HG03439 (cell line): ENCODE results near the gene SPATA31A1.
"Not testable (repeated sequence)": the region's sequence is repeated elsewhere in the genome, so short reads cannot be mapped to it uniquely, and the experiment has no call there.

ENCODE experiments used
- ATAC-seq: cut with Tn5 transposase; IDR thresholded peaks from one replicate; pipeline ENCODE4 v1.9.1; 2021; ENCODE audit warnings: mild to moderate bottlenecking, moderate library complexity; ENCODE audit not compliant: unreplicated experiment

Gene SPATA31A1

DNA sequence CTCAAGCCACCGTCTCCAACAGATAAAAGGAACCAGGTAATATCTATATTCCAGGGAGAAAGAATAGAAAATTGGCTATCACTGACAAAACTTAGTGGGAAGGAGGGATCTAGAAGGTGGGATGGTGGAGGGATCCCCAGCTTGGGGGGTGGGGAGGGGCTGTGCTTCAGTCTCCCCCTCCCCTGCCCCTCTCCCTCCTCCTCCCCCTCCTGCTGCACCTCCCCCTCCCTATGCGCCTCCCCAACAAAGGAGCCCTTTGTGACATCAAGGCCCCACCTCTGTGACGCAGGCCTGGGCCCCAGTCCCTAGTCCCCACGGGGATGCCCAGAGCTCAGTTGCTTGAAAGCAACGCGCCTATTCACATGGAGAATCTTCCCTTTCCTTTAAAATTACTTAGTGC is at the start of gene SPATA31A1:
Gene SPATA31A1, plus strand, starts transcription at position 301 of the 400 bp plus-strand sequence. Its CDS starts 62 bp downstream, at position 363.
- ATAC-seq: not testable (repeated sequence)

DNA sequence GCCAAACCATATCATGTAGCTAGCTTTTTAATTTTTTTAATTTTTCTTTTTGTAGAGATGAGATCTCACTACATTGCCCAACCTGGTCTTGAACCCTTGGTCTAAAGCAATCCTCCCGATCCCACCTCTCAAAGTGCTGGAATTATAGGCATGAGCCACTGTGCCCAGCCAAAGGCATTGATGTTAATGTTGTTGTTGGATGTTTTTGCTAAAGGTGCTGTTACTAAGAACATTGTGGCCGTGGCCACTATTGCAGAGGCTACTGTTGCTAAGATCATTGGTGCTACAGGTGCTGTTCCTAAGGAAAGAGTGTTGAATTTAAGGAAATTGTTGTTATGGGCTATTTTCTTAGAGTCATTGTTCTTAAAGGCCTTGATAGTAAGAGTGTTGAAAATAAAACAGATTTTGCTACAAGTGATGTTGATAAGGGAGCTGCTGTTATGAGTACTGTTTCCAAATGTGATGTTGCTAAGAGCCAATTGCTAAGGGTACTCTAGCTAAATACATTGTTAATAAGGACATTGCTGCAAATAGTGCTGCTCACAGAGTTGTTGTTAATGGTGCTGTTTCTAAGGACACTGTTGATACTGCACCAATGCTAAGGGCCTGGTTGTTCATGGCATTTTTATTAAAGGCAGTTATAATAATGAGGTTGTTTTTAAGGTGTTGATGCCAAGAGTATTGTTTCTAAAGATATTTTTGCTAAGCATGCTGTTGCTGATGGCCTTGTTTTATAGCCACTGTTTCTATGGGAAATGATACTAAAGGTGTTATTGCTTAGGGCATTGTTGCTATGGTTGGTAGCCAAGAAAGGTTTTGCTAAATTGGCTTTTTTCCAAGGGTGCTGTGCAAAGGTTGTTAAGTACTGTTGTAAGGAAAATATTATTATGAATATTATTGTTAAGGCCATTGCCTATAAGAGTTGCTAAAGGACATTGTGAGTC is 52.1 kb downstream of the SPATA31A1 start:
- not testable (repeated sequence) for ATAC-seq

- not testable (repeated sequence) for ATAC-seq
Observed at GRCh38 chr9:39411254-39411940, 55.9 kb downstream of the SPATA31A1 start.
